ENCODE measurements around the gene FOXJ1.

The FOXJ1 gene

GRCh38 chr17:76176701-76177574 is 35.9 kb upstream of the FOXJ1 start:
- Histone ChIP-seq H3K4me1 (ENCODE audit: control insufficient read depth in 1 of 2, insufficient read depth in 2 of 2, low read length in 2 of 2) (no peaks in the 10 kb centered on the region), H3K9me3 (ENCODE audit: control insufficient read depth in 1 of 2, low read length in 2 of 2) (no peaks in the 10 kb centered on the region), H3K4me3 (ENCODE audit: low read depth in 1 of 2, low read length in 2 of 2) (no peak overlapping the region), H3K27ac (ENCODE audit: low read length) (no peak overlapping the region), H3K27me3 (ENCODE audit: low read depth, low read length) (no peaks in the 10 kb centered on the region), H3K36me3 (ENCODE audit: control insufficient read depth in 1 of 2, insufficient read depth in 2 of 2, low read length in 2 of 2) (no peaks in the 10 kb centered on the region)

DNA sequence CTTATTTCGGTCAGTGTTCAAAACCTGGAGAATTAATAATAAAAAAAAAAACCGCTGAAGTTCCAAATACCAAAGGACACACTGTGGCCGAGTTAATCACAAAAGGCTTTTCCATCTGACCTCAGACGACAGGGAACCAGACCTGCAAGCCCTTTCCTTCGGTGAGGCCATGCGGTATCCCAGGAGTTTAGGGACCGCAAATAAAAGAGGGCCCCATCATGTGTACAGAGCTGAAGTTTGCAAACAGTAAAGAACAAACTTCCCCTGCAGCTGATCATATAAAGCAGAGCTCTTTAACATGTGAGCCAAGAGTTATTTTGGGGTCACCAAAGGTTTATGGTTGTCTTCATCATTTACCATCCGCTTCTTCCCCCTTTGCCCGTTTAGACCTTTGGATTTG is 33.0 kb upstream of the FOXJ1 start:
- no peak overlapping the region for H3K27ac ChIP-seq (ENCODE audit: low read length)
- no peaks in the 10 kb centered on the region for H3K4me1 ChIP-seq (ENCODE audit: control insufficient read depth in 1 of 2, insufficient read depth in 2 of 2, low read length in 2 of 2)
- no peaks in the 10 kb centered on the region for H3K9me3 ChIP-seq (ENCODE audit: control insufficient read depth in 1 of 2, low read length in 2 of 2)
- H3K36me3 ChIP-seq (ENCODE audit: control insufficient read depth in 1 of 2, insufficient read depth in 2 of 2, low read length in 2 of 2), result no peaks in the 10 kb centered on the region
- no peaks in the 10 kb centered on the region for H3K27me3 ChIP-seq (ENCODE audit: low read depth, low read length)
- no peak overlapping the region for H3K4me3 ChIP-seq (ENCODE audit: low read depth in 1 of 2, low read length in 2 of 2)

DNA sequence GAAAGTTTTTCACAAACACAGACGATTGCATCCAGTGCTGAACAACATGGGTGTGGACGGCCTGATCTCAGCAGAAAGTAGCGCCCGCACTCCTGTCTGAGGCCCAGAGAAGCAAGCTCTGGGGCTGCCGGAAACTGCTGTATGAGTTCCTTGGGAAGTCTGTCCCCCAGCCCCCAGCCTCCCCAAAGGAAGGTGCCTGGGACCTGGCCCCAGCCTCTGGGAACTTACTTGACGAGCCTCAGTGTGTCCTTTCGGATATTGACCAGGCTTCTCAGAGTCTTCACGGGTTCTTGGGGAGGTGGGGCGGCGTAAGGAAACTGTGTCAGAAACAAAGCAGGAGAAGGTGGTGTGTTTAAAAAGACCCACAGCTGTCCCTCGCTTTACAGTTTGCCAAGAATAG is 32.4 kb upstream of the FOXJ1 start:
- Histone ChIP-seq H3K4me3 (ENCODE audit: low read depth in 1 of 2, low read length in 2 of 2) (no peak overlapping the region), H3K27ac (ENCODE audit: low read length) (no peak overlapping the region), H3K27me3 (ENCODE audit: low read depth, low read length) (no peaks in the 10 kb centered on the region), H3K4me1 (ENCODE audit: control insufficient read depth in 1 of 2, insufficient read depth in 2 of 2, low read length in 2 of 2) (no peaks in the 10 kb centered on the region), H3K9me3 (ENCODE audit: control insufficient read depth in 1 of 2, low read length in 2 of 2) (no peaks in the 10 kb centered on the region), H3K36me3 (ENCODE audit: control insufficient read depth in 1 of 2, insufficient read depth in 2 of 2, low read length in 2 of 2) (no peaks in the 10 kb centered on the region)

DNA sequence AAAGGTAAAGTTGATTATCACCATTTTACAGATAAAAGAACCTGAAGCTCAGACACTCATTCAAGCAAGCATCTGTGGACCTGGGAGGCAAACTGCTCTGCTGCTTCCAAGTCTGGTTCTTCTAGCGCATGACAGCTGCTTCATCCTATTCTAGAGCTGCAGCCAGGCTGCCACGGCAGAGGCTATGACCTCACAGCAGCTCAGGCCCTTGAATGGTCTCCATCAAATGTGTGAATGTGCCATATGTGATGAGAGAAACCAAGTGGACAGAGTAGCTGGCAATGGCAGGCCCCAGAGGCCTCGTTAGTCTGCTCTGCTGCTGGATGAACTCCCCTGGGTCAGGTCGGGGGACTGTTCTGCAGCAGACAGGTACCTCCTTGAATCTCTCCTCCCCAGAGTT is 30.7 kb upstream of the FOXJ1 start:
- no peak overlapping the region for H3K27ac ChIP-seq (ENCODE audit: low read length)
- H3K4me1 ChIP-seq (ENCODE audit: control insufficient read depth in 1 of 2, insufficient read depth in 2 of 2, low read length in 2 of 2), result no peaks in the 10 kb centered on the region
- no peaks in the 10 kb centered on the region for H3K9me3 ChIP-seq (ENCODE audit: control insufficient read depth in 1 of 2, low read length in 2 of 2)
- no peaks in the 10 kb centered on the region for H3K36me3 ChIP-seq (ENCODE audit: control insufficient read depth in 1 of 2, insufficient read depth in 2 of 2, low read length in 2 of 2)
- no peaks in the 10 kb centered on the region for H3K27me3 ChIP-seq (ENCODE audit: low read depth, low read length)
- H3K4me3 ChIP-seq (ENCODE audit: low read depth in 1 of 2, low read length in 2 of 2), result no peak overlapping the region

- no peak overlapping the region for H3K27ac ChIP-seq (ENCODE audit: low read length)
- H3K9me3 ChIP-seq (ENCODE audit: control insufficient read depth in 1 of 2, low read length in 2 of 2), result no peaks in the 10 kb centered on the region
- no peaks in the 10 kb centered on the region for H3K36me3 ChIP-seq (ENCODE audit: control insufficient read depth in 1 of 2, insufficient read depth in 2 of 2, low read length in 2 of 2)
Observed at GRCh38 chr17:76170114-76170513, 29.1 kb upstream of the FOXJ1 start.

DNA sequence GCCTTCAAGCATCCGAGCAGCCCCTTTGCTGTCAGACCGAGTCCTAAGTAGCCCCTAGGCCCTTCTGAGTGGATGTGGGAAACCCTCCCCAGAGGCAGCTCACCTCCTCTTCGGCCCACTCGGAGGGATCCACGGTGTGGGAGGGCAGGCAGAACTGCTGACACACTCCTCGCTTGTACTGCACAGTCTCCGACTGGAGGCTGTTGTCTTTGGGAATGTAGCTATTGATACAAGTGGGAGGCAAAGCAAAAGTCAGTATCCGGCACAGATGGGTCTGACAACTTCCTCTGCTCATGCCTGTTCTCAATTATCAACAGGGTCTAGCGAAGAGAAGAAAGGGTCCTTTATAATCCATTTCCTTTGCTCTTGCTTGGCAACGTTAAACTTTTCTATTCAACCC is 25.9 kb upstream of the FOXJ1 start:
- Histone ChIP-seq H3K27me3 (ENCODE audit: low read depth, low read length) (no peaks in the 10 kb centered on the region), H3K4me3 (ENCODE audit: low read depth in 1 of 2, low read length in 2 of 2) (no peak overlapping the region), H3K4me1 (ENCODE audit: control insufficient read depth in 1 of 2, insufficient read depth in 2 of 2, low read length in 2 of 2) (no peaks in the 10 kb centered on the region), H3K27ac (ENCODE audit: low read length) (no peak overlapping the region), H3K9me3 (ENCODE audit: control insufficient read depth in 1 of 2, low read length in 2 of 2) (no peaks in the 10 kb centered on the region), H3K36me3 (ENCODE audit: control insufficient read depth in 1 of 2, insufficient read depth in 2 of 2, low read length in 2 of 2) (no peaks in the 10 kb centered on the region)

More at GRCh38 chr17:76170114-76170513, 29.1 kb upstream of the FOXJ1 start:
- Histone ChIP-seq H3K27me3 (ENCODE audit: low read depth, low read length) (no peaks in the 10 kb centered on the region), H3K4me3 (ENCODE audit: low read depth in 1 of 2, low read length in 2 of 2) (no peak overlapping the region), H3K4me1 (ENCODE audit: control insufficient read depth in 1 of 2, insufficient read depth in 2 of 2, low read length in 2 of 2) (no peaks in the 10 kb centered on the region)

- Histone ChIP-seq H3K27me3 (ENCODE audit: low read depth, low read length) (no peaks in the 10 kb centered on the region), H3K36me3 (ENCODE audit: control insufficient read depth in 1 of 2, insufficient read depth in 2 of 2, low read length in 2 of 2) (no peaks in the 10 kb centered on the region), H3K4me3 (ENCODE audit: low read depth in 1 of 2, low read length in 2 of 2) (no peak overlapping the region), H3K27ac (ENCODE audit: low read length) (no peak overlapping the region), H3K4me1 (ENCODE audit: control insufficient read depth in 1 of 2, insufficient read depth in 2 of 2, low read length in 2 of 2) (no peaks in the 10 kb centered on the region), H3K9me3 (ENCODE audit: control insufficient read depth in 1 of 2, low read length in 2 of 2) (no peaks in the 10 kb centered on the region)
Observed at GRCh38 chr17:76166168-76166567, 25.1 kb upstream of the FOXJ1 start.

GRCh38 chr17:76164331-76164730 is 23.3 kb upstream of the FOXJ1 start:
- H3K4me1 ChIP-seq (ENCODE audit: control insufficient read depth in 1 of 2, insufficient read depth in 2 of 2, low read length in 2 of 2), result no peaks in the 10 kb centered on the region
- H3K27ac ChIP-seq (ENCODE audit: low read length), result no peak overlapping the region
- H3K4me3 ChIP-seq (ENCODE audit: low read depth in 1 of 2, low read length in 2 of 2), result no peak overlapping the region
- no peaks in the 10 kb centered on the region for H3K27me3 ChIP-seq (ENCODE audit: low read depth, low read length)
- H3K36me3 ChIP-seq (ENCODE audit: control insufficient read depth in 1 of 2, insufficient read depth in 2 of 2, low read length in 2 of 2), result no peaks in the 10 kb centered on the region
- H3K9me3 ChIP-seq (ENCODE audit: control insufficient read depth in 1 of 2, low read length in 2 of 2), result no peaks in the 10 kb centered on the region

DNA sequence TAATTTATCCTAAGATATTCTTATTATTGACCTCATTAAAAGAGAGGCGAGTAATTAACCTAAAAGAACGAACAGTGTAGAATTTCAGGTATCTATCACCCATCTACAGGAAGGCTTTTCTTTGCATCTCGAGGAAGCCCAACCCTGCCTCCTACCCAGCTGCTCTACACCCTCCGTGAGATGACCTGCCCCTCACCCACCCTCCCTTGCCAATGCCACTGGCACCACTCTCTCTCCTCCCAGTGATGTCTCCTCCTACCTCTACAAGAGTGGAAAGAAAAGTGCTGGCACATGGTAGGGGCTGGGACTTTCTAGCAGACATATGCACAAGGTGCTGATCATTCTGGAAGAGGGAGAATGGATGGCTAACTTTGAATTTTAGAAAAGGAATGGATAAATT is 22.9 kb upstream of the FOXJ1 start:
- H3K27me3 ChIP-seq (ENCODE audit: low read depth, low read length), result no peaks in the 10 kb centered on the region
- peaks cover 0 to under 1% of the 10 kb centered on the region in 2 donors for H3K36me3 ChIP-seq (ENCODE audit: control insufficient read depth in 1 of 2, insufficient read depth in 2 of 2, low read length in 2 of 2)
- no peak overlapping the region for H3K4me3 ChIP-seq (ENCODE audit: low read depth in 1 of 2, low read length in 2 of 2)
- H3K9me3 ChIP-seq (ENCODE audit: control insufficient read depth in 1 of 2, low read length in 2 of 2), result no peaks in the 10 kb centered on the region
- H3K27ac ChIP-seq (ENCODE audit: low read length), result no peak overlapping the region
- no peaks in the 10 kb centered on the region for H3K4me1 ChIP-seq (ENCODE audit: control insufficient read depth in 1 of 2, insufficient read depth in 2 of 2, low read length in 2 of 2)

DNA sequence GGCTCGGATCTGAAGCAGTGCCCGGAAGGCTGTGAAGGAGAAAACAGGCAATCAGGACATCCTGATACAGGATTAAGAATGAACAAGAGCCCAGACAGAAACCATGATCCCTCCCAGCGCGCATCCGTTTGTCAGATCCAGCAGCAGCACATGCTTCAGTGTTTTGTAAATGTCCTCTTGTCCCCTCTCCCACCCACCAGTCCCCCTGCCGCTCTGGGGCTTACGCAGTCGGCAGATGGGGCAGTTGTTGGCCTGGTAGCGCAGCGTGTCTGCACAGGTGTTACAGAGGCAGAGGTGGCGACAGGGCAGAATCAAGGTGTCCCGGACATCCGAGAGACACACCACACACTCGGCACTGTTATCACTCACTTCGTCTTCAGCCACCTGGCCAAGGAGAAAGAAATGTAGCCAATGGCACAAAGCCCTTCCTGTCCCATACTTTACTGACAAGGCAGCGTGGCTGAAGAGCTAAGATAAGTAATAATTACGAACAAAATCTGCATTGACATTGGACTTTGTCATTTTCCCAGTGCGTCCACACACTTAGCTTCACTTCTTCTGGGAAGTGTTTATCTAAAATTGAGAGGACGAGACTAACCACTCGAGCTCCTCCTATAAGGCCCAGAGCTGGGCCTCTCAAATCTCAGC is 20.7 kb upstream of the FOXJ1 start:
- H3K27ac ChIP-seq (ENCODE audit: low read length), result no peak overlapping the region
- no peak overlapping the region for H3K4me3 ChIP-seq (ENCODE audit: low read depth in 1 of 2, low read length in 2 of 2)
- no peaks in the 10 kb centered on the region for H3K27me3 ChIP-seq (ENCODE audit: low read depth, low read length)
- H3K9me3 ChIP-seq (ENCODE audit: control insufficient read depth in 1 of 2, low read length in 2 of 2), result no peaks in the 10 kb centered on the region
- H3K4me1 ChIP-seq (ENCODE audit: control insufficient read depth in 1 of 2, insufficient read depth in 2 of 2, low read length in 2 of 2), result no peaks in the 10 kb centered on the region
- H3K36me3 ChIP-seq (ENCODE audit: control insufficient read depth in 1 of 2, insufficient read depth in 2 of 2, low read length in 2 of 2), result peaks cover 0 to 15% of the 10 kb centered on the region in 2 donors

DNA sequence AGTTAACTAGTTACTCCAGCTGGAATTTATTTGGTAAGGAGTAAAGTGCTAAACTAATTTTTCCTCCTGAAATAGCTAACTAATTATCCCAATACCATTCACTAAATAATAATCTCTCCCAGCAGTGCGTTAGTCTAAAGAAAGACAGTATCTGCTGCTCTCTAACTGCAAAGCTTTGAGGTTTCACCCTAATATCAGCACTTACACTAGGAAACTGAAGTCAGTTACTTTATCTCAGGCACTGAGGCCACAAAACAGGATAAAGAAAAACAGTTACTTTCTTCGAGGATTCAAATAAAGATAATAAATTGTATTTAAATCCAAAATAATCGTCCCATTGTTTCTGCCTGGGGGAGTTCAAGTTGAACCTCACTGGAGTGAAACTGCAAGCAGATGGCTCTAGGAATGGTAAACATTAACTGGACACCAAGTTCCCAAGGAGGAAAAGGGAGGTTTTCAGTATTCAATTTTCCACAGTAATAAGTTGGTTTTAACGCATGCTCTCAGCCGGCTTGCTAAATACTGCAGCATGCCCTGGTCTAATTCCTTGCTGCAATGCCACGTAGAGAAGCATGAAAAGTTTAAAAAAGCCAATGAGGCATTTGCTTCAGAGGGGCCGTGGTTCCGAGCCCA is 20.0 kb upstream of the FOXJ1 start:
- H3K4me3 ChIP-seq (ENCODE audit: low read depth in 1 of 2, low read length in 2 of 2), result no peak overlapping the region
- no peaks in the 10 kb centered on the region for H3K4me1 ChIP-seq (ENCODE audit: control insufficient read depth in 1 of 2, insufficient read depth in 2 of 2, low read length in 2 of 2)
- H3K27ac ChIP-seq (ENCODE audit: low read length), result no peak overlapping the region
- H3K9me3 ChIP-seq (ENCODE audit: control insufficient read depth in 1 of 2, low read length in 2 of 2), result no peaks in the 10 kb centered on the region
- no peaks in the 10 kb centered on the region for H3K27me3 ChIP-seq (ENCODE audit: low read depth, low read length)
- H3K36me3 ChIP-seq (ENCODE audit: control insufficient read depth in 1 of 2, insufficient read depth in 2 of 2, low read length in 2 of 2), result peaks cover 0 to 15% of the 10 kb centered on the region in 2 donors

All from muscle layer of duodenum (tissue), 2 donors.